ENCODE results near the gene SLC22A15. TPM values are rescaled to one million over a fixed set of nuclear protein-coding genes. Genes with fewer than 3 reads are reported as not detected.
A peak's percentile ranks its signal among the peaks of the same experiment; 100 is the strongest.

Gene SLC22A15
- total RNA-seq, 1 donor from 2014 or later, result 5.6 TPM

- intact Hi-C loops (cut with DNase I), result no loop called here
- Histone ChIP-seq H3K27ac (peak overlapping the region in 1 of 2 donors; percentile 13), H3K9me3 (peaks cover 10 to 31% of the 10 kb centered on the region in 2 donors), H3K36me3 (peaks cover 0 to 11% of the 10 kb centered on the region in 2 donors), H3K27me3 (no peaks in the 10 kb centered on the region), H3K4me1 (peaks cover 0 to 4% of the 10 kb centered on the region in 2 donors), H3K4me3 (no peak overlapping the region)
- DNase-seq (ENCODE audit: low spot score in 2 of 2), result no peak
- TF ChIP-seq CTCF (IDR thresholded peaks at IDR 0.05), result no peak
Measured at GRCh38 chr1:116001739-116002487, 25.6 kb downstream of the SLC22A15 start.

- H3K27ac ChIP-seq, result peak overlapping the region in 1 of 2 donors; percentile 33
Measured at GRCh38 chr1:116002781-116003420, 26.6 kb downstream of the SLC22A15 start.

GRCh38 chr1:116003823-116004222, 27.5 kb downstream of the SLC22A15 start:
- no peak for DNase-seq (ENCODE audit: low spot score in 2 of 2)
- H3K36me3 ChIP-seq, result peaks cover 0 to 3% of the 10 kb centered on the region in 2 donors
- peaks cover 0 to 12% of the 10 kb centered on the region in 2 donors for H3K9me3 ChIP-seq
- no peaks in the 10 kb centered on the region for H3K27me3 ChIP-seq
- TF ChIP-seq CTCF (IDR thresholded peaks at IDR 0.05), result no peak
- H3K27ac ChIP-seq, result no peak overlapping the region
- intact Hi-C loops (cut with DNase I), result no loop called here
- no peak overlapping the region for H3K4me3 ChIP-seq
- peaks cover 0 to 4% of the 10 kb centered on the region in 2 donors for H3K4me1 ChIP-seq

More at GRCh38 chr1:116002781-116003420, 26.6 kb downstream of the SLC22A15 start:
- H3K36me3 ChIP-seq, result peaks cover 0 to 3% of the 10 kb centered on the region in 2 donors
- H3K9me3 ChIP-seq, result peaks cover 6 to 21% of the 10 kb centered on the region in 2 donors
- no peak overlapping the region for H3K4me3 ChIP-seq
- no peak for DNase-seq (ENCODE audit: low spot score in 2 of 2)
- intact Hi-C loops (cut with DNase I), result no loop called here
- H3K4me1 ChIP-seq, result peaks cover 0 to 4% of the 10 kb centered on the region in 2 donors
- TF ChIP-seq CTCF (IDR thresholded peaks at IDR 0.05), result no peak
- H3K27me3 ChIP-seq, result no peaks in the 10 kb centered on the region

GRCh38 chr1:116006486-116006964, 30.2 kb downstream of the SLC22A15 start:
- Histone ChIP-seq H3K9me3 (no peaks in the 10 kb centered on the region), H3K4me1 (peaks cover 0 to 4% of the 10 kb centered on the region in 2 donors), H3K27ac (no peak overlapping the region), H3K36me3 (no peaks in the 10 kb centered on the region), H3K4me3 (no peak overlapping the region), H3K27me3 (no peaks in the 10 kb centered on the region)
- TF ChIP-seq CTCF (IDR thresholded peaks at IDR 0.05), result no peak
- intact Hi-C loops (cut with DNase I), result no loop called here
- no peak for DNase-seq (ENCODE audit: low spot score in 2 of 2)

- no peak for DNase-seq (ENCODE audit: low spot score in 2 of 2)
- no peak for TF ChIP-seq CTCF (IDR thresholded peaks at IDR 0.05)
- H3K4me1 ChIP-seq, result no peaks in the 10 kb centered on the region
- no peaks in the 10 kb centered on the region for H3K27me3 ChIP-seq
- no peak overlapping the region for H3K4me3 ChIP-seq
- H3K9me3 ChIP-seq, result no peaks in the 10 kb centered on the region
- no peaks in the 10 kb centered on the region for H3K36me3 ChIP-seq
- no peak overlapping the region for H3K27ac ChIP-seq
- intact Hi-C loops (cut with DNase I), result no loop called here
Measured at GRCh38 chr1:116008656-116009390, 32.5 kb downstream of the SLC22A15 start.
